HepG2 (cell line): Measurements from ENCODE around the gene SLC16A3. TPM values are rescaled to one million over a fixed set of nuclear protein-coding genes. Genes with fewer than 3 reads are reported as not detected.

Experiments used
- CEBPG ChIP-seq: IDR thresholded peaks from 2 replicates; pipeline ENCODE4 v1.6.1; 2016
- DR1 ChIP-seq: sonication (generic); formaldehyde crosslinking; IDR thresholded peaks from 2 replicates; pipeline ENCODE4 v1.8.0; 2021; ENCODE audit warnings: mild to moderate bottlenecking, missing genetic modification reagents, inconsistent platforms
- E2F1 ChIP-seq: sonication (generic); formaldehyde crosslinking; IDR thresholded peaks from 2 replicates; pipeline ENCODE4 v1.5.0; 2020; ENCODE audit warnings: missing genetic modification reagents
- FOXK1 ChIP-seq: sonication (generic); formaldehyde crosslinking; IDR thresholded peaks from 2 replicates; pipeline ENCODE4 v1.4.0; 2020; ENCODE audit warnings: low read depth, missing genetic modification reagents, borderline replicate concordance
- IRF9 ChIP-seq: sonication (generic); formaldehyde crosslinking; IDR thresholded peaks from 2 replicates; pipeline ENCODE4 v1.8.0; 2022; ENCODE audit warnings: missing genetic modification reagents, mild to moderate bottlenecking, borderline replicate concordance
- KMT2B ChIP-seq: IDR thresholded peaks from 2 replicates; pipeline ENCODE4 v1.6.1; 2016; ENCODE audit warnings: missing genetic modification reagents, missing compliant biosample characterization
- MYNN ChIP-seq: sonication (generic); formaldehyde crosslinking; IDR thresholded peaks from 2 replicates; pipeline ENCODE4 v1.4.0; 2020; ENCODE audit warnings: mild to moderate bottlenecking, low read depth, missing genetic modification reagents
- REST ChIP-seq, 2 experiments: IDR thresholded peaks; 2 replicates each; pipeline ENCODE4 v1.6.1; 2011 to 2012; ENCODE audit warnings: low read length in 2 of 2, borderline replicate concordance in 1 of 2, low read depth in 1 of 2, mild to moderate bottlenecking in 1 of 2, moderate library complexity in 1 of 2
- SIN3A ChIP-seq: IDR thresholded peaks from 2 replicates; pipeline ENCODE4 v1.6.1; 2011; ENCODE audit warnings: low read depth, mild to moderate bottlenecking, control low read depth, low read length, borderline replicate concordance
- SMARCE1 ChIP-seq: fragments of 450-650 bp; IDR thresholded peaks from 2 replicates; pipeline ENCODE4 v1.6.1; 2017; ENCODE audit warnings: borderline replicate concordance
- ZNF513 ChIP-seq: sonication (generic); formaldehyde crosslinking; conservative IDR thresholded peaks from 2 replicates; pipeline ENCODE4 v1.5.0; 2020; ENCODE audit warnings: missing genetic modification reagents
- ZNF577 ChIP-seq: sonication (generic); formaldehyde crosslinking; IDR thresholded peaks from 2 replicates; pipeline ENCODE4 v1.4.0; 2020; ENCODE audit warnings: mild to moderate bottlenecking, low read depth, missing genetic modification reagents, borderline replicate concordance
- ZNF770 ChIP-seq: sonication (generic); formaldehyde crosslinking; IDR thresholded peaks from 2 replicates; pipeline ENCODE4 v1.5.0; 2020; ENCODE audit warnings: mild to moderate bottlenecking, missing genetic modification reagents
- ZNF782 ChIP-seq: sonication (generic); formaldehyde crosslinking; IDR thresholded peaks from 2 replicates; pipeline ENCODE4 v1.4.0; 2020; ENCODE audit warnings: missing genetic modification reagents, mild to moderate bottlenecking, borderline replicate concordance
- polyA plus RNA-seq, 8 experiments: library from polyadenylated mRNA; depleted of rRNA in 3 of 8; stranded (reverse) in 7 of 8; unstranded in 1 of 8; fragments of >200 nt; fragmentation: Illumina TruSeq in 4 of 8; extraction: Trizol in 4 of 8; gene quantifications; 2 replicates each; pipeline versions ENCODE4 v1.2.1 to v1.2.3, GENCODE V29; 2011 to 2016; ENCODE audit warnings: low read depth in 4 of 8, missing spikeins in 1 of 8, mixed read lengths in 1 of 8; ENCODE audit not compliant: insufficient read depth in 1 of 8
- total RNA-seq, 5 experiments: library from RNA; depleted of rRNA; stranded (reverse); fragments of >200 nt; fragmentation: Illumina TruSeq; extraction: Trizol; gene quantifications; 2 replicates each; pipeline ENCODE4 v1.2.3, GENCODE V29; 2016; ENCODE audit warnings: low read depth in 1 of 5

The SLC16A3 gene
- total and polyA plus RNA-seq, 2 of the 13 experiments (the other 11 are each of a cell fraction or from before 2014, with no cell fraction given) = 242 to 349 TPM

GRCh38 chr17:82234211-82235055 lies 5.6 kb downstream of the SLC16A3 start (continued):
- TF ChIP-seq ZNF770 (no peak), FOXK1 (CRISPR knock-in tag) (no peak), DR1 (CRISPR knock-in tag) (no peak), REST (IDR thresholded peaks at IDR 0.05; ENCODE audit: borderline replicate concordance in 1 of 2, low read depth in 1 of 2, low read length in 2 of 2) (no peak), E2F1 (CRISPR knock-in tag) (no peak), MYNN (no peak), SMARCE1 (no peak), IRF9 (CRISPR knock-in tag) (no peak), KMT2B (CRISPR knock-in tag) (no peak), ZNF513 (no peak), ZNF577 (no peak; the same call in 1 of the 2 replicates), CEBPG (CRISPR knock-in tag) (no peak), SIN3A (no peak), ZNF782 (CRISPR knock-in tag) (no peak; the same call in 1 of the 2 replicates)
